ENCODE data around the gene RPL36. TPM values are rescaled to one million over a fixed set of nuclear protein-coding genes. Genes with fewer than 3 reads are reported as not detected.

Gene RPL36
- total and polyA plus RNA-seq, 8 donors, result 606 to 1,150 (median 818) TPM

GRCh38 chr19:5717215-5717935 is 27.3 kb downstream of the RPL36 start:
- ATAC-seq (no peak), DNase-seq (peak in 1 of 4 donors; percentile 23)
- intact Hi-C loops (cut with DNase I), result no loop called here

DNA sequence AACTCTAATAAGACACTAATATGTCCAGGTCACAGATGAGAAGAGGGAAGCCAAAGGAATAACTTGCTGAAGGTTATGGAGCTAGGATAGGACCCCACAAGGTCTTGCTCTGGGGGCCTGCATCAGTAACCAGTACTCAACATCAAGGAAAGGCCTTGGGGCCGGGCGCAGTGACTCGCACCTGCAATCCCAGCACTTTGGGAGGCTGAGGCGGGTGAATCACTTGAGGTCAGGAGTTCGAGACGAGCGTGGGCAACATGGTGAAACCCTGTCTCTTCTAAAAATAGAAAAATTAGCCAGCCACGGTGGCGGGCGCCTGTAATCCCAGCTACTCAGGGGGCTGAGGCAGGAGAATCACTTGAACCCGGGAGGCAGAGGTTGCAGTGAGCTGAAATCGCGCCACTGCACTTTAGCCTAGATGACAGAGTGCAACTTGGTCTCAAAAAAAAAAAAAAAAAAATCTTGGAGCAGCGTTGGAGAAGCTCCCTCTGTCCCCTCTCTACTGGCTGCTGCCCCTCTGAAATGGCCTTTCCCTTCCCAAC is 28.0 kb downstream of the RPL36 start:
- peak overlapping the region in 1 of 2 donors; percentile 95 for H3K27ac ChIP-seq
- intact Hi-C loops (cut with DNase I), result no loop called here
- peak in 1 of 4 donors; percentile 60 for DNase-seq
- no peak for ATAC-seq
- no peaks in the 10 kb centered on the region for H3K27me3 ChIP-seq
- H3K4me3 ChIP-seq, result peak overlapping the region in 1 of 2 donors; percentile 85
- peaks cover 13 to 33% of the 10 kb centered on the region in 2 donors for H3K4me1 ChIP-seq
- H3K36me3 ChIP-seq, result peaks cover 0 to 22% of the 10 kb centered on the region in 2 donors
- no peak for TF ChIP-seq CTCF (IDR thresholded peaks at IDR 0.05)
- no peaks in the 10 kb centered on the region for H3K9me3 ChIP-seq

More at GRCh38 chr19:5717215-5717935, 27.3 kb downstream of the RPL36 start:
- Histone ChIP-seq H3K9me3 (no peaks in the 10 kb centered on the region), H3K4me3 (no peak overlapping the region), H3K36me3 (peaks cover 0 to 29% of the 10 kb centered on the region in 2 donors), H3K27me3 (no peaks in the 10 kb centered on the region), H3K4me1 (peaks cover 13 to 33% of the 10 kb centered on the region in 2 donors), H3K27ac (no peak overlapping the region)
- no peak for TF ChIP-seq CTCF (IDR thresholded peaks at IDR 0.05)

DNA sequence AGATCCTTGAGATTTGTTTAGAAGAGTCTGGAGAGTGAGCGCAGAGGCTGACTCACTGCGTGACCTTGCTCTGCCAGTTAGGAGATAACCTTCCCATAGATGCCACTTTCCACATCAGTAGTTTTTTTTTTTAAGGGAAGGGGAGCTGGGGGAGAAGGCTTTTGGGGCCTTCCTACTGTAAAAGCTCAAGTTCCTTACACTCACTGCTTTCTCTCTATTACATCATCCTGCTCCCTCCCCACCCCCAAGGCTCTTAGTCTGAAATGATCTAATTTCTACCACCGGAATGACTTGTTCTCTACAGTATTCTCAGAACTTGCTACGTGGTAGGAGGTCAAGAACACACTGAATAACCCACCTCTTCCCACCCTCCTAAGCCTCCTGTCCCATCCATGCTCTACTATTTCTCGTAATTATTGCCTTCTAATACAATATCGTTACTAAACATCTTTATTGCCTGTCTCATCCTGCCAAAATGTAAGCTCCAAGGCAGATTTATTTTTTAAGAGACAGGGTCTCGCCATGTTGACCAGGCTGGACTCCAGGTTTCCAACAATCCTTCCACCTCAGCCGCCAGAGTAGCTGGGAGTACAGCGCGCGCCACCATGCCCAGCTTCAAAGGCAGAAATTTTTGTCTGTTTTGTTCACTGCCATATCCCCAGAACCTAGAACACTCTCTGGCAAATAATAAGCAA is 28.6 kb downstream of the RPL36 start:
- Histone ChIP-seq H3K36me3 (peaks cover 0 to 16% of the 10 kb centered on the region in 2 donors), H3K27me3 (no peaks in the 10 kb centered on the region), H3K4me1 (peaks cover 13 to 33% of the 10 kb centered on the region in 2 donors), H3K9me3 (no peaks in the 10 kb centered on the region), H3K4me3 (peak overlapping the region; percentile 85 to 96), H3K27ac (peak overlapping the region; percentile 92 to 95)
- peak in 1 of 4 donors; percentile 17 for DNase-seq
- TF ChIP-seq CTCF (IDR thresholded peaks at IDR 0.05), result no peak
- intact Hi-C loops (cut with DNase I), result no loop called here
- ATAC-seq, result no peak

DNA sequence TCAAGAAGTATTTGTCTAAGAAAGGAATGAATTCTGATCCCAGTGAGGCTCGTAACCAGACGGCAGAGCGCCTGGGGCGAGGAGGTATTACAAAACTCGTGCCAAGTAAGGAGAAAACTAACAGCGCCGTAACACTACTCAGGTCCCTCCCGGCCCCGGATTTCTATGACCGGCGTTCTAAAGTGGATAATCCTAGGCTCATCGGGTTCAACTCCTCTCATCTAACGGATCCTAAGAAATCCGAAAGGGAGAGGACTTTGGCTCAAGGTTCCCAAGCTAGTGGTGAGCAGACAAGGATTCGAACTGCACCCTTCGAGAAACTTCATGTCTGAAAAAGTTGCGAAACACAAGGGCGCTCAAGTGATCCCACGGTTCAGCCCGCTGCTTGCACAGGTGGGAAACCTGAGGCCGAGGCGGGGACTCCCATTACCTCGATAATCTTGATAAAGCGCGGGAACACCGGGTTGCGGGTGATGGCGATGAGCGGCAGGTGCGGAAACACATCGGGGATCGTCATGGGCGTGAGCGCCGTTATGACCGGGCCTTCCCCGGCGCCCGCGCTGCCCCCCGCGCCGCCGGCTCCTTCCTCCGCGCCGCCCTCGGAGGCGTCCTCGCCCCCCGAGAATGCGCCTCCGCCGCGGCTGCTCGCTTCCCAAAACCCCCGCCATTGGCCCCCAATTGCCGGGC is 29.3 kb downstream of the RPL36 start:
- Histone ChIP-seq H3K9me3 (no peaks in the 10 kb centered on the region), H3K4me3 (peak overlapping the region; percentile 85 to 96), H3K4me1 (peaks cover 13 to 33% of the 10 kb centered on the region in 2 donors), H3K27me3 (no peaks in the 10 kb centered on the region), H3K36me3 (peaks cover 0 to 9% of the 10 kb centered on the region in 2 donors), H3K27ac (peak overlapping the region; percentile 92 to 95)
- ATAC-seq (no peak), DNase-seq (peak in 1 of 4 donors; percentile 15)
- intact Hi-C loops (cut with DNase I), result no loop called here
- TF ChIP-seq CTCF (IDR thresholded peaks at IDR 0.05), result no peak

All from left lung (tissue), 10 donors.